Trophoblast cell (in vitro differentiated cells and primary cell): ENCODE results near the gene NFATC1.

Experiments used
- DNase-seq, 2 donors: peaks; one replicate each; pipeline ENCODE4 v3.0.0-alpha.2; 2016
- H2AFZ ChIP-seq: 2 replicates; pipeline ENCODE4 v1.6.1; 2013; ENCODE audit warnings: low read length, moderate library complexity, mild to moderate bottlenecking; ENCODE audit not compliant: insufficient read depth, poor library complexity
- H2AK5ac ChIP-seq: 2 replicates; pipeline ENCODE4 v1.6.1; 2013; ENCODE audit warnings: mild to moderate bottlenecking, low read length
- H2BK120ac ChIP-seq: 2 replicates; pipeline ENCODE4 v1.6.1; 2013; ENCODE audit warnings: low read length, mild to moderate bottlenecking, moderate library complexity; ENCODE audit not compliant: insufficient read depth, poor library complexity
- H2BK12ac ChIP-seq: 2 replicates; pipeline ENCODE4 v1.6.1; 2013; ENCODE audit warnings: mild to moderate bottlenecking, low read length, moderate library complexity
- H2BK5ac ChIP-seq: 2 replicates; pipeline ENCODE4 v1.6.1; 2013; ENCODE audit warnings: low read length, low read depth, moderate library complexity, mild to moderate bottlenecking; ENCODE audit not compliant: poor library complexity
- H3K14ac ChIP-seq: 2 replicates; pipeline ENCODE4 v1.6.1; 2013; ENCODE audit warnings: mild to moderate bottlenecking, low read length
- H3K18ac ChIP-seq: 2 replicates; pipeline ENCODE4 v1.6.1; 2013; ENCODE audit warnings: mild to moderate bottlenecking, low read length
- H3K23ac ChIP-seq: 2 replicates; pipeline ENCODE4 v1.6.1; 2013; ENCODE audit warnings: low read length
- H3K27ac ChIP-seq: 2 replicates; pipeline ENCODE4 v1.5.1; 2013; ENCODE audit warnings: low read depth, mild to moderate bottlenecking, inconsistent platforms, low read length, moderate library complexity
- H3K27me3 ChIP-seq: 2 replicates; pipeline ENCODE4 v1.6.1; 2013; ENCODE audit warnings: inconsistent platforms, mild to moderate bottlenecking, low read length, moderate library complexity; ENCODE audit not compliant: insufficient read depth
- H3K36me3 ChIP-seq, 2 experiments: 1 replicate in 1 of 2; 2 replicates in 1 of 2; pipeline ENCODE4 v1.6.1; 2013; ENCODE audit warnings: low read length in 2 of 2, mild to moderate bottlenecking in 2 of 2, moderate library complexity in 1 of 2; ENCODE audit not compliant: insufficient read depth in 2 of 2, control insufficient read depth in 1 of 2
- H3K4ac ChIP-seq: 2 replicates; pipeline ENCODE4 v1.6.1; 2013; ENCODE audit warnings: low read depth, mild to moderate bottlenecking, low read length, moderate library complexity
- H3K4me1 ChIP-seq, 2 experiments: 1 replicate in 1 of 2; 2 replicates in 1 of 2; pipeline ENCODE4 v1.6.1; 2013; ENCODE audit warnings: low read length in 2 of 2, mild to moderate bottlenecking in 2 of 2, moderate library complexity in 1 of 2; ENCODE audit not compliant: insufficient read depth in 2 of 2, control insufficient read depth in 1 of 2
- H3K4me2 ChIP-seq: 2 replicates; pipeline ENCODE4 v1.6.1; 2013; ENCODE audit warnings: inconsistent platforms, mild to moderate bottlenecking, low read length, moderate library complexity
- H3K4me3 ChIP-seq: 2 replicates; pipeline ENCODE4 v1.5.1; 2013; ENCODE audit warnings: mild to moderate bottlenecking, low read depth, low read length, inconsistent platforms
- H3K79me1 ChIP-seq: one replicate; pipeline ENCODE4 v1.6.1; 2013; ENCODE audit warnings: low read length
- H3K79me2 ChIP-seq: 2 replicates; pipeline ENCODE4 v1.6.1; 2013; ENCODE audit warnings: low read length, mild to moderate bottlenecking; ENCODE audit not compliant: control insufficient read depth, insufficient read depth, poor library complexity
- H3K9ac ChIP-seq: 2 replicates; pipeline ENCODE4 v1.6.1; 2013; ENCODE audit warnings: mild to moderate bottlenecking, low read length
- H3K9me3 ChIP-seq: 2 replicates; pipeline ENCODE4 v1.6.1; 2013; ENCODE audit warnings: low read depth, mild to moderate bottlenecking, control low read depth, inconsistent platforms, low read length; ENCODE audit not compliant: insufficient read depth
- H4K12ac ChIP-seq: 2 replicates; pipeline ENCODE4 v1.6.1; 2013; ENCODE audit warnings: low read depth, mild to moderate bottlenecking, low read length, moderate library complexity
- H4K8ac ChIP-seq: 2 replicates; pipeline ENCODE4 v1.6.1; 2013; ENCODE audit warnings: low read depth, mild to moderate bottlenecking, low read length, moderate library complexity
- H4K91ac ChIP-seq: one replicate; pipeline ENCODE4 v1.6.1; 2013; ENCODE audit warnings: low read depth, mild to moderate bottlenecking, low read length, moderate library complexity
- WGBS: extraction: QIAGEN DNeasy Blood & Tissue Kit; methylation state at CpG from one replicate; pipeline ENCODE4 v1.1.7; 2013; ENCODE audit warnings: missing lambda C conversion rate; ENCODE audit not compliant: insufficient read length, insufficient coverage; ENCODE audit errors: extremely low coverage; 5-methylcytosine and 5-hydroxymethylcytosine counted together

Gene NFATC1

GRCh38 chr18:79385326-79385707, 10.4 kb upstream of the NFATC1 start:
- H4K12ac ChIP-seq = no peak overlapping the region
- no peak overlapping the region for H4K8ac ChIP-seq
- no CpG with 5 or more reads among the region's 17 CpGs for WGBS

GRCh38 chr18:79385708-79386341, 9.9 kb upstream of the NFATC1 start:
- Histone ChIP-seq H3K79me1 (no peaks in the 10 kb centered on the region), H3K27ac (no peak overlapping the region), H2BK5ac (no peak overlapping the region), H2AK5ac (no peak overlapping the region), H4K12ac (no peak overlapping the region), H3K9ac (no peak overlapping the region), H2AFZ (no peak overlapping the region), H2BK120ac (no peak overlapping the region), H3K36me3 (no peaks in the 10 kb centered on the region), H3K79me2 (no peaks in the 10 kb centered on the region), H3K4me1 (no peaks in the 10 kb centered on the region), H4K8ac (no peak overlapping the region), H3K4ac (no peak overlapping the region), H4K91ac (no peak overlapping the region), H2BK12ac (no peak overlapping the region), H3K4me3 (no peak overlapping the region), H3K23ac (no peak overlapping the region), H3K9me3 (no peaks in the 10 kb centered on the region), H3K18ac (no peak overlapping the region), H3K14ac (no peak overlapping the region), H3K4me2 (no peak overlapping the region), H3K27me3 (no peaks in the 10 kb centered on the region)
- WGBS = no CpG with 5 or more reads among the region's 21 CpGs
- no peak for DNase-seq

More at GRCh38 chr18:79385326-79385707, 10.4 kb upstream of the NFATC1 start:
- Histone ChIP-seq H2AK5ac (no peak overlapping the region), H4K91ac (no peak overlapping the region), H3K9ac (no peak overlapping the region), H2AFZ (no peak overlapping the region), H3K18ac (no peak overlapping the region), H3K4me3 (no peak overlapping the region), H3K4ac (no peak overlapping the region), H2BK5ac (no peak overlapping the region), H3K9me3 (no peaks in the 10 kb centered on the region), H3K27me3 (no peaks in the 10 kb centered on the region), H3K4me2 (no peak overlapping the region), H2BK120ac (no peak overlapping the region), H3K27ac (no peak overlapping the region), H2BK12ac (no peak overlapping the region), H3K4me1 (no peaks in the 10 kb centered on the region), H3K79me2 (no peaks in the 10 kb centered on the region), H3K14ac (no peak overlapping the region), H3K23ac (no peak overlapping the region), H3K79me1 (no peaks in the 10 kb centered on the region), H3K36me3 (no peaks in the 10 kb centered on the region)
- DNase-seq = no peak

GRCh38 chr18:79386547-79386946, 9.2 kb upstream of the NFATC1 start:
- no peak overlapping the region for H3K4ac ChIP-seq
- H3K79me2 ChIP-seq = no peaks in the 10 kb centered on the region
- H2BK12ac ChIP-seq = no peak overlapping the region
- H3K14ac ChIP-seq = no peak overlapping the region
- no peaks in the 10 kb centered on the region for H3K36me3 ChIP-seq
- no peak overlapping the region for H2AK5ac ChIP-seq
- no peaks in the 10 kb centered on the region for H3K27me3 ChIP-seq
- no peaks in the 10 kb centered on the region for H3K79me1 ChIP-seq
- no peak overlapping the region for H3K4me2 ChIP-seq
- no CpG with 5 or more reads among the region's 14 CpGs for WGBS
- no peak overlapping the region for H2AFZ ChIP-seq
- H3K18ac ChIP-seq = no peak overlapping the region
- H3K9ac ChIP-seq = no peak overlapping the region
- no peak overlapping the region for H4K91ac ChIP-seq
- H4K12ac ChIP-seq = no peak overlapping the region
- no peak for DNase-seq
- no peak overlapping the region for H3K27ac ChIP-seq
- H2BK120ac ChIP-seq = no peak overlapping the region
- H3K9me3 ChIP-seq = no peaks in the 10 kb centered on the region
- no peak overlapping the region for H3K23ac ChIP-seq
- H4K8ac ChIP-seq = no peak overlapping the region
- no peak overlapping the region for H2BK5ac ChIP-seq
- no peak overlapping the region for H3K4me3 ChIP-seq
- no peaks in the 10 kb centered on the region for H3K4me1 ChIP-seq

GRCh38 chr18:79387214-79387613, 8.5 kb upstream of the NFATC1 start:
- H3K4me3 ChIP-seq = no peak overlapping the region
- H3K36me3 ChIP-seq = no peaks in the 10 kb centered on the region
- peaks cover 4% of the 10 kb centered on the region for H3K27me3 ChIP-seq
- no peaks in the 10 kb centered on the region for H3K4me1 ChIP-seq
- no peak overlapping the region for H4K12ac ChIP-seq
- H3K14ac ChIP-seq = no peak overlapping the region
- H4K8ac ChIP-seq = no peak overlapping the region
- no peak overlapping the region for H2AFZ ChIP-seq
- no CpG with 5 or more reads among the region's 6 CpGs for WGBS
- no peak for DNase-seq
- no peak overlapping the region for H2BK5ac ChIP-seq
- no peak overlapping the region for H2AK5ac ChIP-seq
- no peak overlapping the region for H2BK120ac ChIP-seq
- H3K23ac ChIP-seq = no peak overlapping the region
- no peak overlapping the region for H2BK12ac ChIP-seq
- H3K79me2 ChIP-seq = no peaks in the 10 kb centered on the region
- no peak overlapping the region for H3K27ac ChIP-seq
- no peaks in the 10 kb centered on the region for H3K79me1 ChIP-seq
- no peak overlapping the region for H3K9ac ChIP-seq
- H4K91ac ChIP-seq = no peak overlapping the region
- no peak overlapping the region for H3K18ac ChIP-seq
- no peak overlapping the region for H3K4ac ChIP-seq
- H3K4me2 ChIP-seq = no peak overlapping the region
- no peaks in the 10 kb centered on the region for H3K9me3 ChIP-seq
